Mesenchymal stem cell (in vitro differentiated cells and primary cell): Measurements from ENCODE around the gene UGP2.
A peak's percentile ranks its signal among the peaks of the same experiment; 100 is the strongest.

Experiments used
- DNase-seq: peaks from one replicate; pipeline ENCODE4 v3.0.0-alpha.2; 2013
- H2AFZ ChIP-seq: one replicate; pipeline ENCODE4 v1.6.1; 2013; ENCODE audit warnings: low read depth, mild to moderate bottlenecking, control low read depth, inconsistent platforms, low read length, moderate library complexity
- H2AK5ac ChIP-seq: 2 replicates; pipeline ENCODE4 v1.6.1; 2013; ENCODE audit warnings: low read length, moderate library complexity, mild to moderate bottlenecking, inconsistent platforms; ENCODE audit not compliant: severe bottlenecking
- H2BK120ac ChIP-seq: one replicate; pipeline ENCODE4 v1.6.1; 2013; ENCODE audit warnings: low read depth, mild to moderate bottlenecking, inconsistent platforms, low read length, moderate library complexity
- H2BK12ac ChIP-seq, 2 experiments: one replicate each; pipeline ENCODE4 v1.6.1; 2013; ENCODE audit warnings: inconsistent platforms in 2 of 2, low read length in 2 of 2, mild to moderate bottlenecking in 2 of 2, moderate library complexity in 2 of 2, control low read depth in 1 of 2
- H2BK15ac ChIP-seq: one replicate; pipeline ENCODE4 v1.6.1; 2013; ENCODE audit warnings: mild to moderate bottlenecking, low read depth, inconsistent platforms; ENCODE audit not compliant: poor library complexity, severe bottlenecking
- H2BK5ac ChIP-seq: 2 replicates; pipeline ENCODE4 v1.6.1; 2013; ENCODE audit warnings: low read depth, mild to moderate bottlenecking, low read length, control low read depth, inconsistent platforms; ENCODE audit not compliant: poor library complexity, severe bottlenecking
- H3K14ac ChIP-seq, 2 experiments: one replicate each; pipeline ENCODE4 v1.6.1; 2013; ENCODE audit warnings: inconsistent platforms in 2 of 2, low read length in 2 of 2, control low read depth in 1 of 2, mild to moderate bottlenecking in 1 of 2, moderate library complexity in 1 of 2
- H3K18ac ChIP-seq, 2 experiments: one replicate each; pipeline ENCODE4 v1.6.1; 2013; ENCODE audit warnings: inconsistent platforms in 2 of 2, low read length in 2 of 2, control low read depth in 1 of 2, low read depth in 1 of 2, mild to moderate bottlenecking in 1 of 2
- H3K23ac ChIP-seq, 2 experiments: one replicate each; pipeline ENCODE4 v1.6.1; 2013; ENCODE audit warnings: inconsistent platforms in 2 of 2, low read length in 2 of 2, mild to moderate bottlenecking in 2 of 2, moderate library complexity in 2 of 2, control low read depth in 1 of 2
- H3K27ac ChIP-seq: 2 replicates; pipeline ENCODE4 v1.5.1; 2013; ENCODE audit warnings: mild to moderate bottlenecking, moderate library complexity, low read length, control low read depth, inconsistent platforms; ENCODE audit not compliant: poor library complexity, severe bottlenecking
- H3K27me3 ChIP-seq, 2 experiments: 2 replicates each; pipeline versions ENCODE4 v1.6.1 to v1.7.0; 2013; ENCODE audit warnings: low read length in 2 of 2, mild to moderate bottlenecking in 2 of 2, moderate library complexity in 2 of 2, control low read depth in 1 of 2, inconsistent platforms in 1 of 2; ENCODE audit not compliant: control insufficient read depth in 1 of 2, insufficient read depth in 1 of 2
- H3K36me3 ChIP-seq, 2 experiments: 2 replicates each; pipeline versions ENCODE4 v1.6.1 to v1.7.0; 2013; ENCODE audit warnings: low read length in 2 of 2, control low read depth in 1 of 2, inconsistent platforms in 1 of 2, low read depth in 1 of 2, mild to moderate bottlenecking in 1 of 2; ENCODE audit not compliant: insufficient read depth in 2 of 2, control insufficient read depth in 1 of 2
- H3K4ac ChIP-seq, 2 experiments: one replicate each; pipeline ENCODE4 v1.6.1; 2013; ENCODE audit warnings: inconsistent platforms in 2 of 2, low read length in 2 of 2, mild to moderate bottlenecking in 2 of 2, moderate library complexity in 2 of 2, control low read depth in 1 of 2, low read depth in 1 of 2
- H3K4me1 ChIP-seq: 2 replicates; pipeline ENCODE4 v1.6.1; 2013; ENCODE audit warnings: low read depth, low read length, control low read depth; ENCODE audit not compliant: control insufficient read depth, insufficient read depth
- H3K4me2 ChIP-seq: 2 replicates; pipeline ENCODE4 v1.6.1; 2013; ENCODE audit warnings: low read length, mild to moderate bottlenecking, inconsistent platforms; ENCODE audit not compliant: poor library complexity, severe bottlenecking
- H3K4me3 ChIP-seq, 2 experiments: 2 replicates each; pipeline versions ENCODE4 v1.5.1 to v1.7.0; 2013; ENCODE audit warnings: low read length in 2 of 2, mild to moderate bottlenecking in 2 of 2, control low read depth in 1 of 2, low read depth in 1 of 2; ENCODE audit not compliant: insufficient read depth in 1 of 2
- H3K79me1 ChIP-seq: replicated peaks from 2 replicates; pipeline ENCODE4 v1.6.1; 2013; ENCODE audit warnings: mild to moderate bottlenecking, control low read depth, low read length, inconsistent platforms; ENCODE audit not compliant: poor library complexity, severe bottlenecking
- H3K9ac ChIP-seq: 2 replicates; pipeline ENCODE4 v1.7.0; 2013; ENCODE audit warnings: mild to moderate bottlenecking, low read length, moderate library complexity
- H3K9me3 ChIP-seq: 2 replicates; pipeline ENCODE4 v1.7.0; 2013; ENCODE audit warnings: mild to moderate bottlenecking, low read length; ENCODE audit not compliant: control insufficient read depth
- H4K8ac ChIP-seq: one replicate; pipeline ENCODE4 v1.6.1; 2013; ENCODE audit warnings: inconsistent platforms, mild to moderate bottlenecking, low read length, moderate library complexity
- H4K91ac ChIP-seq: one replicate; pipeline ENCODE4 v1.6.1; 2013; ENCODE audit warnings: mild to moderate bottlenecking, low read length, inconsistent platforms
- WGBS: methylation state at CpG from one replicate; pipeline ENCODE4 v1.1.7; 2013; ENCODE audit warnings: mixed read lengths; 5-methylcytosine and 5-hydroxymethylcytosine counted together

The UGP2 gene

GRCh38 chr2:63879876-63880433, 38.3 kb downstream of the UGP2 start:
- Histone ChIP-seq H2BK120ac (no peak overlapping the region), H3K79me1 (peaks cover 26% of the 10 kb centered on the region), H3K9ac (no peak overlapping the region), H3K4me2 (no peak overlapping the region), H3K27ac (no peak overlapping the region), H4K8ac (no peak overlapping the region), H3K27me3 (no peaks in the 10 kb centered on the region), H3K23ac (no peak overlapping the region), H2BK15ac (no peak overlapping the region), H3K4me1 (no peaks in the 10 kb centered on the region), H3K14ac (no peak overlapping the region), H2BK12ac (no peak overlapping the region), H2AK5ac (no peak overlapping the region), H3K4ac (no peak overlapping the region), H4K91ac (no peak overlapping the region), H3K4me3 (no peak overlapping the region), H3K18ac (no peak overlapping the region), H2AFZ (no peak overlapping the region), H3K9me3 (no peaks in the 10 kb centered on the region), H2BK5ac (no peak overlapping the region), H3K36me3 (peaks cover 9 to 66% of the 10 kb centered on the region in 2 experiments)
- DNase-seq: no peak
- WGBS: 67% methylated on average over 2 of the region's 2 CpGs

GRCh38 chr2:63880625-63881024, 38.9 kb downstream of the UGP2 start:
- Histone ChIP-seq H2AFZ (no peak overlapping the region), H3K36me3 (peaks cover 9 to 72% of the 10 kb centered on the region in 2 experiments), H3K9me3 (no peaks in the 10 kb centered on the region), H4K91ac (no peak overlapping the region), H3K4ac (no peak overlapping the region), H3K4me1 (no peaks in the 10 kb centered on the region), H2BK5ac (no peak overlapping the region), H3K27me3 (no peaks in the 10 kb centered on the region), H4K8ac (no peak overlapping the region), H3K14ac (no peak overlapping the region), H3K9ac (no peak overlapping the region), H2BK120ac (no peak overlapping the region), H3K79me1 (peaks cover 21% of the 10 kb centered on the region), H3K4me3 (no peak overlapping the region), H2BK12ac (no peak overlapping the region), H3K23ac (no peak overlapping the region), H3K4me2 (no peak overlapping the region), H3K27ac (no peak overlapping the region), H2BK15ac (no peak overlapping the region), H2AK5ac (no peak overlapping the region), H3K18ac (no peak overlapping the region)
- no peak for DNase-seq
- 60% methylated on average over 3 of the region's 4 CpGs for WGBS

DNA sequence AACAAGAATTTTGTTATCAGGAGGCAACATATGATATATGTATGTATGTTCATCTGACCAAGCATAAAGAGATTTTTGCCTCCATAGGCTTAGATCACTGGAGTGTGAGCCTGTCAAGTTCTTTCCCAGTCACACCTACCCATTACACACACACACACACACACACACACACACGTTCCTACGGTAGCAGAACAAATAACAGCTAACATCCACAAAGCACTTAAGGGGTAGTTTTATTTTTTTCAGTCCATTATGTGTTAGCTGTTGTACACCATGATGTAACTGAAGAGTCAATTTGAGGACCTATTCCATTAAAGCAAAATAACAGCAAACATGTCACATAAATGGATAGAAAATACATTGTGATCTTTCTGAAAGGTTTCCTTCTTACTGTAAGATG, 39.5 kb downstream of the UGP2 start:
- no CpG with 5 or more reads among the region's 2 CpGs for WGBS
- no peak overlapping the region for H4K91ac ChIP-seq
- no peaks in the 10 kb centered on the region for H3K27me3 ChIP-seq

GRCh38 chr2:63882395-63883105, 40.9 kb downstream of the UGP2 start:
- H3K36me3 ChIP-seq: peaks cover 13 to 85% of the 10 kb centered on the region in 2 experiments
- no peaks in the 10 kb centered on the region for H3K27me3 ChIP-seq
- no peak overlapping the region for H2BK12ac ChIP-seq
- H3K14ac ChIP-seq: no peak overlapping the region
- H3K4me1 ChIP-seq: no peaks in the 10 kb centered on the region
- no peak overlapping the region for H2BK15ac ChIP-seq
- no peak overlapping the region for H3K4me3 ChIP-seq
- no peak overlapping the region for H3K4ac ChIP-seq
- H3K9ac ChIP-seq: no peak overlapping the region
- no peak for DNase-seq
- H3K27ac ChIP-seq: no peak overlapping the region
- no peak overlapping the region for H4K91ac ChIP-seq
- no peak overlapping the region for H3K23ac ChIP-seq
- H2BK120ac ChIP-seq: no peak overlapping the region
- H4K8ac ChIP-seq: no peak overlapping the region
- WGBS: 94% methylated on average over 2 of the region's 3 CpGs
- H2AFZ ChIP-seq: no peak overlapping the region
- H3K18ac ChIP-seq: no peak overlapping the region
- H2BK5ac ChIP-seq: no peak overlapping the region
- no peaks in the 10 kb centered on the region for H3K9me3 ChIP-seq
- H3K79me1 ChIP-seq: peaks cover 20% of the 10 kb centered on the region
- H2AK5ac ChIP-seq: no peak overlapping the region
- H3K4me2 ChIP-seq: no peak overlapping the region

More for the DNA sequence above, 39.5 kb downstream of the UGP2 start:
- Histone ChIP-seq H3K9ac (no peak overlapping the region), H3K4me3 (no peak overlapping the region), H2AFZ (no peak overlapping the region), H2BK15ac (no peak overlapping the region), H3K4me1 (no peaks in the 10 kb centered on the region), H3K4ac (no peak overlapping the region), H2AK5ac (no peak overlapping the region), H2BK12ac (no peak overlapping the region), H4K8ac (no peak overlapping the region), H2BK120ac (no peak overlapping the region), H3K14ac (no peak overlapping the region), H3K23ac (no peak overlapping the region), H2BK5ac (no peak overlapping the region), H3K36me3 (peaks cover 9 to 78% of the 10 kb centered on the region in 2 experiments), H3K27ac (no peak overlapping the region), H3K9me3 (no peaks in the 10 kb centered on the region), H3K4me2 (no peak overlapping the region), H3K79me1 (peaks cover 17% of the 10 kb centered on the region), H3K18ac (no peak overlapping the region)
- DNase-seq: peak; percentile 36
